WTC11 (cell line): ENCODE measurements around the gene MRPL40. TPM values are rescaled to one million over a fixed set of nuclear protein-coding genes. Genes with fewer than 3 reads are reported as not detected.

Experiments
- ATAC-seq: fragments of 200-7000 bp; cut with Tn5 transposase; 2 replicates; pipeline ENCODE4 v1.10.0; 2021; ENCODE audit warnings: mild to moderate bottlenecking, moderate library complexity
- CTCF ChIA-PET: fragments of 300-600 bp; sonication (Branson Sonifier 250); formaldehyde crosslinking; loops from one replicate; lab custom pipeline; 2021; ENCODE audit warnings: antibody characterized with exemption; lab: Charles Lee
- POLR2A ChIA-PET: fragments of 350-600 bp; sonication (Branson Sonifier 250); formaldehyde crosslinking; loops from one replicate; lab custom pipeline; 2021; ENCODE audit warnings: antibody characterized with exemption; lab: Charles Lee
- DNase-seq: peaks from one replicate; pipeline ENCODE4 v3.0.0; 2021; ENCODE audit warnings: low spot score
- H3K27ac Mint-ChIP-seq: 2 replicates; pipeline ENCODE4 v1.8.0; 2021; ENCODE audit warnings: mixed read lengths
- H3K27me3 Mint-ChIP-seq: 2 replicates; pipeline ENCODE4 v1.8.0; 2021; ENCODE audit warnings: low read depth, mild to moderate bottlenecking, moderate library complexity, mixed read lengths
- H3K36me3 Mint-ChIP-seq: 2 replicates; pipeline ENCODE4 v1.8.0; 2021; ENCODE audit warnings: mixed read lengths
- H3K4me1 Mint-ChIP-seq: 2 replicates; pipeline ENCODE4 v1.8.0; 2022; ENCODE audit warnings: mixed read lengths
- H3K4me3 Mint-ChIP-seq: 2 replicates; pipeline ENCODE4 v1.8.0; 2021; ENCODE audit warnings: mild to moderate bottlenecking, moderate library complexity, mixed read lengths
- H3K9me3 Mint-ChIP-seq: 2 replicates; pipeline ENCODE4 v1.8.0; 2021; ENCODE audit warnings: mixed read lengths
- CREB1 ChIP-seq: sonication (generic); formaldehyde crosslinking; IDR thresholded peaks from 2 replicates; pipeline ENCODE4 v1.8.0; 2023; ENCODE audit warnings: mild to moderate bottlenecking, missing genetic modification reagents
- ESRRA ChIP-seq: sonication (generic); formaldehyde crosslinking; IDR thresholded peaks from 2 replicates; pipeline ENCODE4 v1.8.1; 2022; ENCODE audit warnings: mild to moderate bottlenecking, missing genetic modification reagents, borderline replicate concordance
- FOXJ3 ChIP-seq: sonication (generic); formaldehyde crosslinking; IDR thresholded peaks from 2 replicates; pipeline ENCODE4 v1.9.0; 2021; ENCODE audit warnings: missing genetic modification reagents, mild to moderate bottlenecking, borderline replicate concordance
- FOXP1 ChIP-seq: sonication (generic); formaldehyde crosslinking; IDR thresholded peaks from 2 replicates; pipeline ENCODE4 v1.8.0; 2022; ENCODE audit warnings: missing genetic modification reagents, mild to moderate bottlenecking, moderate library complexity, borderline replicate concordance
- GTF2I ChIP-seq: fragments of 250-450 bp; sonication (Bioruptor Pico); conservative IDR thresholded peaks from 2 replicates; pipeline ENCODE4 v1.4.0; 2021; ENCODE audit warnings: mild to moderate bottlenecking
- JAZF1 ChIP-seq: fragments of 250-450 bp; sonication (Bioruptor Pico); IDR thresholded peaks from 2 replicates; pipeline ENCODE4 v1.9.0; 2021; ENCODE audit warnings: moderate library complexity, mild to moderate bottlenecking, inconsistent platforms
- KAT7 ChIP-seq: sonication (generic); formaldehyde crosslinking; IDR thresholded peaks from 2 replicates; pipeline ENCODE4 v1.8.1; 2023; ENCODE audit warnings: missing genetic modification reagents, mild to moderate bottlenecking, borderline replicate concordance
- MXD4 ChIP-seq: fragments of 250-450 bp; sonication (Bioruptor Pico); IDR thresholded peaks from 2 replicates; pipeline ENCODE4 v1.8.0; 2021; ENCODE audit warnings: mild to moderate bottlenecking, moderate library complexity, borderline replicate concordance
- MYBL2 ChIP-seq: sonication (generic); formaldehyde crosslinking; IDR thresholded peaks from 2 replicates; pipeline ENCODE4 v1.8.1; 2023; ENCODE audit warnings: mild to moderate bottlenecking, moderate library complexity, missing genetic modification reagents
- NR1H2 ChIP-seq: sonication (generic); formaldehyde crosslinking; IDR thresholded peaks from 2 replicates; pipeline ENCODE4 v1.9.0; 2021; ENCODE audit warnings: mild to moderate bottlenecking, moderate library complexity, missing genetic modification reagents
- RORB ChIP-seq: fragments of 250-450 bp; sonication (Bioruptor Pico); IDR thresholded peaks from 2 replicates; pipeline ENCODE4 v1.9.0; 2021; ENCODE audit warnings: mild to moderate bottlenecking
- SMAD3 ChIP-seq: sonication (generic); formaldehyde crosslinking; IDR thresholded peaks from 2 replicates; pipeline ENCODE4 v1.8.0; 2022; ENCODE audit warnings: missing genetic modification reagents, mild to moderate bottlenecking, borderline replicate concordance
- TP53 ChIP-seq: sonication (generic); formaldehyde crosslinking; IDR thresholded peaks from 2 replicates; pipeline ENCODE4 v1.8.1; 2023; ENCODE audit warnings: mild to moderate bottlenecking, missing genetic modification reagents
- ZNF671 ChIP-seq: fragments of 250-450 bp; sonication (Bioruptor Pico); IDR thresholded peaks from 2 replicates; pipeline ENCODE4 v1.8.0; 2021; ENCODE audit warnings: mild to moderate bottlenecking
- total RNA-seq: library from RNA; stranded (reverse); gene quantifications from 3 replicates; pipeline ENCODE4 v1.2.3, GENCODE V29; 2021
- TF ChIP-seq, protein P1 (sequence below): fragments of 250-450 bp; sonication (Bioruptor Pico); IDR thresholded peaks from 2 replicates; pipeline ENCODE4 v2.1.2; 2022; ENCODE audit warnings: mild to moderate bottlenecking, moderate library complexity
- TF ChIP-seq, protein P2 (sequence below): fragments of 250-450 bp; sonication (Bioruptor Pico); IDR thresholded peaks from 2 replicates; pipeline ENCODE4 v1.9.0; 2021; ENCODE audit warnings: moderate library complexity, mild to moderate bottlenecking, inconsistent platforms, borderline replicate concordance
- TF ChIP-seq, protein P3 (sequence below): sonication (generic); formaldehyde crosslinking; IDR thresholded peaks from 2 replicates; pipeline ENCODE4 v1.8.1; 2022; ENCODE audit warnings: low read depth, missing genetic modification reagents, borderline replicate concordance
- TF ChIP-seq, protein P4 (sequence below): sonication (generic); formaldehyde crosslinking; IDR thresholded peaks from 2 replicates; pipeline ENCODE4 v1.8.1; 2022; ENCODE audit warnings: missing genetic modification reagents, borderline replicate concordance
- TF ChIP-seq, protein P5 (sequence below): fragments of 250-450 bp; sonication (Bioruptor Pico); IDR thresholded peaks from 2 replicates; pipeline ENCODE4 v1.8.0; 2021; ENCODE audit warnings: mild to moderate bottlenecking
- TF ChIP-seq, protein P6 (sequence below): fragments of 250-450 bp; sonication (Bioruptor Pico); IDR thresholded peaks from 2 replicates; pipeline ENCODE4 v1.9.0; 2021; ENCODE audit warnings: mild to moderate bottlenecking
- TF ChIP-seq, protein P7 (sequence below): sonication (generic); formaldehyde crosslinking; IDR thresholded peaks from 2 replicates; pipeline ENCODE4 v1.8.1; 2022; ENCODE audit warnings: mild to moderate bottlenecking, moderate library complexity, missing genetic modification reagents
- TF ChIP-seq, protein P8 (sequence below): sonication (generic); formaldehyde crosslinking; IDR thresholded peaks from 2 replicates; pipeline ENCODE4 v1.8.1; 2023; ENCODE audit warnings: mild to moderate bottlenecking, missing genetic modification reagents
- TF ChIP-seq, protein P9 (sequence below): sonication (generic); formaldehyde crosslinking; IDR thresholded peaks from 2 replicates; pipeline ENCODE4 v1.8.0; 2022; ENCODE audit warnings: mild to moderate bottlenecking, missing genetic modification reagents
- TF ChIP-seq, protein P10 (sequence below): sonication (generic); formaldehyde crosslinking; conservative IDR thresholded peaks from 2 replicates; pipeline ENCODE4 v1.8.1; 2022; ENCODE audit warnings: mild to moderate bottlenecking, missing genetic modification reagents

The MRPL40 gene
- total RNA-seq, 1 experiment from 2014 or later = 19.2 TPM

DNA sequence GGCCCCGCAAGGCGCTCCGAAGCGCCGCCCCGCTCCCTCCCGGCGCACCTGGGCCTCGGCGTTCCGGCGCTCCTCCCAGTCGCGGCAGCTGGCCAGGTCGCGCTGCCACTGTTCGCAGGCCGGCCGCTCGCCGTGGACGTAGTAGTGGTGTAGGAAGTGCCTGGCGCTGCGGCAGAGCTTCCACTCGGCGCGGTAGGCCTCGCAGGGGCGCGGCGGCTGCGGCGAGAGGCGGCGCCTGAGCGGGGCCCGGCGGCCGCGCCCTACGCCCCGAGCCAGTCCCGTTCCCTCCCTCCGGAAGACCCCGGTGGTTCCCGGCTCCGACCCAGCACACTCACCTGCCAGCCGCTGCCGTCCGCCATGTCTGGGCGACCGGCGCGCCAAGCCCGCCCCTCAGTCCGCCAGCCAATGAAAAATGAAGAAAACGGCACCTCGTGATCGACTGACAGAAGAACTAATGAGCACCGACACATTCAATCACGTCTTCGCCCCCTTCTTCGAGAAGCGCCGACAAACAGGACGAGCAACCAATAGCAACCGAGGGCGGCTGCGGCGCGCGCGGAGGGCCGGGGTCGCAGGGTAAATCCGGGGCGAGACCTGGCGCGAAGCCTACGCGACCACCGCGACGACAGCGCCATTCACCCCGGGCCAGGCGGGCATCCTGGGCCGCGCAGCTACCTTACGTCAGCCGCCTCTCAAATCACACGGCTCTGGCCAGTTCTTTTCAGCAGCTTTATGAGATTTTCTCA, 15.2 kb downstream of the MRPL40 start, which contains the start of gene C22orf39:
TSS of gene C22orf39 (minus strand) at position 382 of the 746 bp plus-strand sequence. CDS start at position 359, 23 bp downstream.
- ChIA-PET POLR2A (interaction anchor here (0.5 to 2.0 kb wide), 4 partner anchors 16 to 268 kb away, joined by 4 to 13 read pairs (median 4); partner anchors contain the start of genes CDC45, HIRA and MRPL40), CTCF (interaction anchor here (0.6 to 2.8 kb wide), 7 partner anchors 11 to 269 kb away, joined by 3 to 12 read pairs (median 3); partner anchors contain the start of gene SLC25A1)
- Mint-ChIP-seq H3K27me3 (peaks cover 8% of the 10 kb centered on the region), H3K9me3 (no peaks in the 10 kb centered on the region), H3K4me1 (peaks cover 16% of the 10 kb centered on the region), H3K36me3 (peaks cover 30% of the 10 kb centered on the region), H3K4me3 (peak within 1 kb of the TSS; percentile 92), H3K27ac (peak within 1 kb of the TSS; percentile 96)
- ATAC-seq (peak; percentile 84), DNase-seq (peak; percentile 91)
- TF ChIP-seq, protein P1, sequence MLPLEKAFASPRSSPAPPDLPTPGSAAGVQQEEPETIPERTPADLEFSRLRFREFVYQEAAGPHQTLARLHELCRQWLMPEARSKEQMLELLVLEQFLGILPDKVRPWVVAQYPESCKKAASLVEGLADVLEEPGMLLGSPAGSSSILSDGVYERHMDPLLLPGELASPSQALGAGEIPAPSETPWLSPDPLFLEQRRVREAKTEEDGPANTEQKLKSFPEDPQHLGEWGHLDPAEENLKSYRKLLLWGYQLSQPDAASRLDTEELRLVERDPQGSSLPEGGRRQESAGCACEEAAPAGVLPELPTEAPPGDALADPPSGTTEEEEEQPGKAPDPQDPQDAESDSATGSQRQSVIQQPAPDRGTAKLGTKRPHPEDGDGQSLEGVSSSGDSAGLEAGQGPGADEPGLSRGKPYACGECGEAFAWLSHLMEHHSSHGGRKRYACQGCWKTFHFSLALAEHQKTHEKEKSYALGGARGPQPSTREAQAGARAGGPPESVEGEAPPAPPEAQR (CRISPR knock-in tag) = no peak
- TF ChIP-seq SMAD3 (CRISPR knock-in tag) = no peak
- 0 out of 2 replicates have a peak, but pooled peaks have one; percentile 32 for TF ChIP-seq ESRRA (CRISPR knock-in tag)
- no peak for TF ChIP-seq ZNF671
- TF ChIP-seq, protein P2, sequence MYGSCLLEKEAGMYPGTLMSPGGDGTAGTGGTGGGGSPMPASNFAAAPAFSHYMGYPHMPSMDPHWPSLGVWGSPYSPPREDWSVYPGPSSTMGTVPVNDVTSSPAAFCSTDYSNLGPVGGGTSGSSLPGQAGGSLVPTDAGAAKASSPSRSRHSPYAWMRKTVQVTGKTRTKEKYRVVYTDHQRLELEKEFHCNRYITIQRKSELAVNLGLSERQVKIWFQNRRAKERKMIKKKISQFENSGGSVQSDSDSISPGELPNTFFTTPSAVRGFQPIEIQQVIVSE (CRISPR knock-in tag) = no peak
- 0 out of 2 replicates have a peak, but pooled peaks have one; percentile 38 for TF ChIP-seq KAT7 (CRISPR knock-in tag)
- TF ChIP-seq, protein P3, sequence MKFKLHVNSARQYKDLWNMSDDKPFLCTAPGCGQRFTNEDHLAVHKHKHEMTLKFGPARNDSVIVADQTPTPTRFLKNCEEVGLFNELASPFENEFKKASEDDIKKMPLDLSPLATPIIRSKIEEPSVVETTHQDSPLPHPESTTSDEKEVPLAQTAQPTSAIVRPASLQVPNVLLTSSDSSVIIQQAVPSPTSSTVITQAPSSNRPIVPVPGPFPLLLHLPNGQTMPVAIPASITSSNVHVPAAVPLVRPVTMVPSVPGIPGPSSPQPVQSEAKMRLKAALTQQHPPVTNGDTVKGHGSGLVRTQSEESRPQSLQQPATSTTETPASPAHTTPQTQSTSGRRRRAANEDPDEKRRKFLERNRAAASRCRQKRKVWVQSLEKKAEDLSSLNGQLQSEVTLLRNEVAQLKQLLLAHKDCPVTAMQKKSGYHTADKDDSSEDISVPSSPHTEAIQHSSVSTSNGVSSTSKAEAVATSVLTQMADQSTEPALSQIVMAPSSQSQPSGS = no peak
- TF ChIP-seq JAZF1 (CRISPR knock-in tag) = no peak
- TF ChIP-seq, protein P4, sequence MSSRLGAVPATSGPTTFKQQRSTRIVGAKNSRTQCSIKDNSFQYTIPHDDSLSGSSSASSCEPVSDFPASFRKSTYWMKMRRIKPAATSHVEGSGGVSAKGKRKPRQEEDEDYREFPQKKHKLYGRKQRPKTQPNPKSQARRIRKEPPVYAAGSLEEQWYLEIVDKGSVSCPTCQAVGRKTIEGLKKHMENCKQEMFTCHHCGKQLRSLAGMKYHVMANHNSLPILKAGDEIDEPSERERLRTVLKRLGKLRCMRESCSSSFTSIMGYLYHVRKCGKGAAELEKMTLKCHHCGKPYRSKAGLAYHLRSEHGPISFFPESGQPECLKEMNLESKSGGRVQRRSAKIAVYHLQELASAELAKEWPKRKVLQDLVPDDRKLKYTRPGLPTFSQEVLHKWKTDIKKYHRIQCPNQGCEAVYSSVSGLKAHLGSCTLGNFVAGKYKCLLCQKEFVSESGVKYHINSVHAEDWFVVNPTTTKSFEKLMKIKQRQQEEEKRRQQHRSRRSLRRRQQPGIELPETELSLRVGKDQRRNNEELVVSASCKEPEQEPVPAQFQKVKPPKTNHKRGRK (CRISPR knock-in tag) = no peak
- no peak for TF ChIP-seq MYBL2 (CRISPR knock-in tag)
- TF ChIP-seq FOXJ3 (CRISPR knock-in tag) = no peak
- TF ChIP-seq GTF2I = no peak
- TF ChIP-seq NR1H2 (CRISPR knock-in tag) = no peak
- TF ChIP-seq, protein P5, sequence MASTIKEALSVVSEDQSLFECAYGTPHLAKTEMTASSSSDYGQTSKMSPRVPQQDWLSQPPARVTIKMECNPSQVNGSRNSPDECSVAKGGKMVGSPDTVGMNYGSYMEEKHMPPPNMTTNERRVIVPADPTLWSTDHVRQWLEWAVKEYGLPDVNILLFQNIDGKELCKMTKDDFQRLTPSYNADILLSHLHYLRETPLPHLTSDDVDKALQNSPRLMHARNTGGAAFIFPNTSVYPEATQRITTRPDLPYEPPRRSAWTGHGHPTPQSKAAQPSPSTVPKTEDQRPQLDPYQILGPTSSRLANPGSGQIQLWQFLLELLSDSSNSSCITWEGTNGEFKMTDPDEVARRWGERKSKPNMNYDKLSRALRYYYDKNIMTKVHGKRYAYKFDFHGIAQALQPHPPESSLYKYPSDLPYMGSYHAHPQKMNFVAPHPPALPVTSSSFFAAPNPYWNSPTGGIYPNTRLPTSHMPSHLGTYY (CRISPR knock-in tag) = no peak
- no peak for TF ChIP-seq TP53
- no peak for TF ChIP-seq MXD4 (CRISPR knock-in tag)
- no peak; the same call in 1 of the 2 replicates for TF ChIP-seq FOXP1 (CRISPR knock-in tag)
- TF ChIP-seq, protein P6, sequence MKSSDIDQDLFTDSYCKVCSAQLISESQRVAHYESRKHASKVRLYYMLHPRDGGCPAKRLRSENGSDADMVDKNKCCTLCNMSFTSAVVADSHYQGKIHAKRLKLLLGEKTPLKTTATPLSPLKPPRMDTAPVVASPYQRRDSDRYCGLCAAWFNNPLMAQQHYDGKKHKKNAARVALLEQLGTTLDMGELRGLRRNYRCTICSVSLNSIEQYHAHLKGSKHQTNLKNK (CRISPR knock-in tag) = no peak
- no peak for TF ChIP-seq RORB
- TF ChIP-seq CREB1 (CRISPR knock-in tag) = no peak
- TF ChIP-seq, protein P7, sequence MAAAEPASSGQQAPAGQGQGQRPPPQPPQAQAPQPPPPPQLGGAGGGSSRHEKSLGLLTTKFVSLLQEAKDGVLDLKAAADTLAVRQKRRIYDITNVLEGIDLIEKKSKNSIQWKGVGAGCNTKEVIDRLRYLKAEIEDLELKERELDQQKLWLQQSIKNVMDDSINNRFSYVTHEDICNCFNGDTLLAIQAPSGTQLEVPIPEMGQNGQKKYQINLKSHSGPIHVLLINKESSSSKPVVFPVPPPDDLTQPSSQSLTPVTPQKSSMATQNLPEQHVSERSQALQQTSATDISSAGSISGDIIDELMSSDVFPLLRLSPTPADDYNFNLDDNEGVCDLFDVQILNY (CRISPR knock-in tag) = peak; percentile 95
- TF ChIP-seq, protein P8, sequence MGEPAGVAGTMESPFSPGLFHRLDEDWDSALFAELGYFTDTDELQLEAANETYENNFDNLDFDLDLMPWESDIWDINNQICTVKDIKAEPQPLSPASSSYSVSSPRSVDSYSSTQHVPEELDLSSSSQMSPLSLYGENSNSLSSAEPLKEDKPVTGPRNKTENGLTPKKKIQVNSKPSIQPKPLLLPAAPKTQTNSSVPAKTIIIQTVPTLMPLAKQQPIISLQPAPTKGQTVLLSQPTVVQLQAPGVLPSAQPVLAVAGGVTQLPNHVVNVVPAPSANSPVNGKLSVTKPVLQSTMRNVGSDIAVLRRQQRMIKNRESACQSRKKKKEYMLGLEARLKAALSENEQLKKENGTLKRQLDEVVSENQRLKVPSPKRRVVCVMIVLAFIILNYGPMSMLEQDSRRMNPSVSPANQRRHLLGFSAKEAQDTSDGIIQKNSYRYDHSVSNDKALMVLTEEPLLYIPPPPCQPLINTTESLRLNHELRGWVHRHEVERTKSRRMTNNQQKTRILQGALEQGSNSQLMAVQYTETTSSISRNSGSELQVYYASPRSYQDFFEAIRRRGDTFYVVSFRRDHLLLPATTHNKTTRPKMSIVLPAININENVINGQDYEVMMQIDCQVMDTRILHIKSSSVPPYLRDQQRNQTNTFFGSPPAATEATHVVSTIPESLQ (CRISPR knock-in tag) = no peak
- TF ChIP-seq, protein P9, sequence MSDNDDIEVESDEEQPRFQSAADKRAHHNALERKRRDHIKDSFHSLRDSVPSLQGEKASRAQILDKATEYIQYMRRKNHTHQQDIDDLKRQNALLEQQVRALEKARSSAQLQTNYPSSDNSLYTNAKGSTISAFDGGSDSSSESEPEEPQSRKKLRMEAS (CRISPR knock-in tag) = peak; percentile 86
- TF ChIP-seq, protein P10, sequence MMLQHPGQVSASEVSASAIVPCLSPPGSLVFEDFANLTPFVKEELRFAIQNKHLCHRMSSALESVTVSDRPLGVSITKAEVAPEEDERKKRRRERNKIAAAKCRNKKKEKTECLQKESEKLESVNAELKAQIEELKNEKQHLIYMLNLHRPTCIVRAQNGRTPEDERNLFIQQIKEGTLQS (CRISPR knock-in tag) = no peak
